A673 (cell line): Measurements from ENCODE around the gene TSPYL6.

Source experiments
- CTCF ChIP-seq: fragments of 300-800, 200-600 bp; sonication (generic); conservative IDR thresholded peaks from 2 replicates; pipeline ENCODE4 v1.5.1; 2017; ENCODE audit warnings: low read depth, mild to moderate bottlenecking, antibody characterized with exemption, low read length, moderate library complexity, mixed read lengths
- EZH2 ChIP-seq: fragments of 200-600 bp; sonication (generic); IDR thresholded peaks from 2 replicates; pipeline ENCODE4 v1.6.1; 2017; ENCODE audit warnings: borderline replicate concordance, low read depth, mild to moderate bottlenecking, mixed read lengths, antibody characterized with exemption, low read length; ENCODE audit not compliant: poor library complexity, severe bottlenecking

- TF ChIP-seq CTCF (no peak), EZH2 (no peak)
Observed at GRCh38 chr2:54233832-54234649, 22.0 kb downstream of the TSPYL6 start.
